Measurements from ENCODE around the gene GUCY2F.

Gene GUCY2F

DNA sequence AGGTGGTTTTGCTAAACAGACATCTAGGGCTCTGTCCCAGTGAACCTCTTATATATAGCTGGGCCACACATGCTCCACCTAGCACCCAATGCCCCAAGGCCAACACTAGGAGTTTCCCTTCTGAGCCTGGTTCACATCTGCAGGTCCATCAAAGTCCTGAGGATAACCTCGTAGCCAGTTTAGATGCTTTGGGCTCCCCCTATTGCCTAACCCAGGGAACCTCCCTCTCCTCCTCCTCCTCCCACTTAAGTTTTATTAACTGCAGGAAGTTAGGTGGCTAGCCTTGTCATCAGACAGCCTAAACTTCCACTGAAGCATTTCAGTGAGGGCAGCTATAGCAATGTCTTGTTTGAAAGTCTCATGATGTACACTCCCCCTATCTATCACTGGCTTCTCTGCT is 88.0 kb downstream of the GUCY2F start:
- DNase-seq (ENCODE audit: low read depth in 2 of 2), result no peak

DNA sequence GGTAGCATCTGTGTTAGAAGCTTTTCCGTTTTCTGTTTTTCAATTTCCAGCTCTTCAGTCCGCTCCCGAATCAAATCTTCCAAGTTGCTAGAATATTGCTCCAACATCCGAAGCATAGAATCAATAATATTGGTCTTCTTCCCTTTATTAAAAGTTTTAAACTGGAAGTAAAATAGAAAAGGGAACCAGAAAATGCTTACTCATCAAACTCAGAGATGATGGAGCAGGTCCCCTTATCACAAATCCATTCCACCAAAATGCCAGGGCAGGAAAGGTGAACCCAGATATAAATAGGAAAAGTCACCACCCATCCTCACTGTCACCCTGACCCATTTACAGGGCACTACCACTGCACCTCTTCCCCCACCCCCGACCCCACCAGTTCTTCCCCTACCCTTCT is 89.0 kb downstream of the GUCY2F start:
- DNase-seq (ENCODE audit: low read depth in 2 of 2), result no peak

GRCh38 chrX:109390556-109390955 is 91.3 kb downstream of the GUCY2F start:
- no peak for DNase-seq (ENCODE audit: low read depth in 2 of 2)

DNA sequence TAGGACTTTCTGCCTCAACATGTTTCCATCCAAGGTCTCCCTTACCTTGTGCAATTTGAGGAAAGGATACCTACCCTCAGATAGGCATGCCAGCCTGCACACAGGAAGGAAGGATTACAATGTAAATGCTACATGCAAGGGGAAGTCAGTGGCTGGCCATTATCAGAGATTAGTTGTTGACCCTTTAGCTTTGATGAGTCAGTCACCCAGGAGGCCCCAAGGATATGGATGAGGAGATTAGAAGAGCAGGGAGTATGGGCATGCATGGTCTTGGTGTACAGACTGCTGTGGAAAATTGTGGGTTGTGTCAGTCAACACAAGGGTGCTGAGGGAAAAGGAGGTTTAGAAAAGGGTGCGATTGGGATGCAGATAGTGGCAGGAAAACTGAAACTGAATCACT is 92.0 kb downstream of the GUCY2F start:
- DNase-seq (ENCODE audit: low read depth in 2 of 2), result no peak

- no peak for DNase-seq (ENCODE audit: low read depth in 2 of 2)
Measured at GRCh38 chrX:109384699-109385098, 97.2 kb downstream of the GUCY2F start.

DNA sequence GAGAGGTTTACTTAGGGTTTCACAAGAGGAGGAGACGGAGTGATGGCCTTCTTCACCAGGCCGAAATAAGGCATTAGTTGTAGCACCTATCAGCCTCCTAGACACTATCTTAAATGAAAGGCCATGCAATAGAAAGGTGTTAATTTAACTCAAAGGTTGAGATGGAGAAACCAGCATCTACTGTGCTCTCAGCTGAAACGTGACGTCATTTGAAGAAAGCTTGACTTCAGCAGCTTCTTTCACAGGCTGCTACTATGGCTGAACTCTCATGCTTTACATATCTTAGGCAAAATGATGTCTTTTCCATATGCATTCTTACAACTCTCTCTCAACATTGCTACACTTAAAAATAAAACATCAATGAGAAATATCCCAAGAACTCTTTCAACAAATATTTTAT is 99.6 kb downstream of the GUCY2F start:
- no peak for DNase-seq (ENCODE audit: low read depth in 2 of 2)

GRCh38 chrX:109378281-109378680 is 103.6 kb downstream of the GUCY2F start:
- DNase-seq (ENCODE audit: low read depth in 2 of 2), result no peak

DNA sequence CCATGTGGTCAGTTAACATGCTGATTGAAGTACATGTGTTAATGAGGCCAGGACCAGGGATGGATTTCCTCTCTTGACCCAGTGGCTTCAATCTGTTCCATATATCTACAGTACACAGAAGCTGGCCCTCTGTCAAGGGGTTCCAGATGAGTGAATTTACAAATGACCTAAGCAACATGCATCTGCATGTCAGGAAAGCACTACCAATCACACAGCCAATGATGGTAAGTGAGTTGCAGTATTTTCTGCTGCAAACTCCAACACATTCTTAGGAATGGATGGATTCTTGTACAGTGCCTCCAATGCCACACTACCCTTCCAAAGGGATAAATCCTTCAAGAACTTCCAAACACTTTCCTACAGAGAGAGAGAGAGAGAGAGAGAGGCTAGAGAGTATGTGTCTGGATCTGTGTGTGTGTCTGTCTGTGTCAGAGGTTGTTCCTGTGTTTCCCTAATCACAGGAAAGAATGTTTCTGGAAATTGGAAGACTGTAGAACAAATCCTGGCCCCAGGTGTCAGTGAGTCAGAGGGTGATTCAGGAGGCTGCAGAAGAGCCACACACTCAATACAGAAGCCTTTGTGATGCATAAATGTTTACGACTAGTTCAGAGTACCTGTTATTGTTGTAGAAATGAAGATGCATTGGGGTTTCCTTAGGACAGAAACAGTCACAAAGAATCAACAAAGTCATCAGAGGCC is 107.5 kb downstream of the GUCY2F start:
- no peak for DNase-seq (ENCODE audit: low read depth in 2 of 2)

DNA sequence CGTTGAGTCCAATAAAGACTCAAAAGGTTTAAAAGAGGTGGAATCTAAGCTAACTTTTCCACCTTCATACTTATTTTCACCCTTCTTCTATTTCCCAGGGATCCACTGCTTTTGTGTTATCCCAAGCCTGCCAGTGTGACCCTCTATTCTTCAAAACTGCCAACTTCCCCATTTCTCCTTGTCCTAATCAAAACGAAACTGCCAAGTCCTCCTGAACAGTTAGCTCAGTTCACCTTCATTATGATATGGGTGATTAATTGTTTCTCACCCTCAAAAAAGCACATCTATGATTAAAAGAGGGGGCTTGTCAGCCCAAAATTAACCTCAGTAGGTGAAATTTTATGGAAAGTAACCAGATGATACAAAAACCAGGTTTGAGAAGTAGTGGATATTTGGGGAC is 108.4 kb downstream of the GUCY2F start:
- no peak for DNase-seq (ENCODE audit: low read depth in 2 of 2)

DNA sequence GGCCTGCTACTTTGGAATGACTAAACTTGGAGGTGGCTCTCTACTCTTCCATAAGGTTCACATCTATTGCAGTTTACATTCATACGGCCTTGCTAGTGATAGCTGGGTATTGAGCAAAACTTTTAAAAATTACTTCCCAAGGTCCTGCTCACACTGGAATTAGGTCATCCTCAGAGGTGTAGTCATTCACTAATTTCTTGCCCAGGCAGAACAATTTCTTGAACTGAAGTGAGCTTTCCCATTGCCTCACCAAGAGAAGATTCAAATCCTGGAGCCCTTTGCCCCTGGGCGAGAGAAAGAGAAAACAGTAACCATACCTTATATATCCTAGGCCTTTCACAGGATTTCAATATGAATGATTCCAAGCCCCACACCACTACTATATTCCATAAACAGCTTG is 109.2 kb downstream of the GUCY2F start:
- no peak for DNase-seq (ENCODE audit: low read depth in 2 of 2)

DNA sequence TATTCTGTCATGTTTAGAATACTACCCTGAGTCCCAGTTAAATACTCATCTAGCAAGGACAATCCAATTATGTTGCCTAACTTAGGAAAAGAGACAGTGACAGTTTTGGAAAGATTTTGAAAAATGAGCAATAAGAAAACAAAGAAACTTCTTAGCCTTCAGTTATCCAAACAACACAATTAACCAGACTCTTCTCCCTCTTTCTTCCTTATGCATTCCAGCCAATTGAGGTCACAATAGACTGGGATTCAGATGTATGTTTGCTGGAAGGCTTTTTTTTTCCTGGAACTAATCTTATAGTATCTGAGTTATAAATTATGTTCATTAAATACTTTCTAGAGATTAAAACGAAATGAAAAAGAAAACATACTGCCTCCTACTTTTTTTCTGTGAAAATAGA is 109.6 kb downstream of the GUCY2F start:
- no peak for DNase-seq (ENCODE audit: low read depth in 2 of 2)

GRCh38 chrX:109362101-109362500 is 119.8 kb downstream of the GUCY2F start:
- no peak for DNase-seq (ENCODE audit: low read depth in 2 of 2)

- DNase-seq (ENCODE audit: low read depth in 2 of 2), result no peak
Measured at GRCh38 chrX:109360301-109360700, 121.6 kb downstream of the GUCY2F start.

DNA sequence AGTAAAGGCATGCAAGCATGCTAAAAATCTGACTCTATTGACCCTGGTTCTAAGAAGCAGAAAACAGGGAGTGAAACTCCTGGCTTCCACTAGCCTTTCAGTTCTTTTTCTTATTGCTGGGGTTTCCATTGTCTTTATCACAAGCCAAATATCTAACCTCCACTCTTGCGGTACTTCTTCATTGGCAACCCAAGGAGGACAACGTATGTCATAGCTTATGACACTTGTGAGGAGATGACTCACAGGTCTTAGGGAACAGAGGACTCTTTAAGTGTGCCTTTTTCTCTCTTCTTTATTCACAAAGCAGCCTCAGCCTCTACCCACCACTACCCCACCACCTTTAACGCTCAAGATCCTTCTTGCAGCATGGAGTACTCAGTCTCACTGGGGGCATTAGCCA is 124.2 kb downstream of the GUCY2F start:
- DNase-seq (ENCODE audit: low read depth in 2 of 2), result no peak

DNA sequence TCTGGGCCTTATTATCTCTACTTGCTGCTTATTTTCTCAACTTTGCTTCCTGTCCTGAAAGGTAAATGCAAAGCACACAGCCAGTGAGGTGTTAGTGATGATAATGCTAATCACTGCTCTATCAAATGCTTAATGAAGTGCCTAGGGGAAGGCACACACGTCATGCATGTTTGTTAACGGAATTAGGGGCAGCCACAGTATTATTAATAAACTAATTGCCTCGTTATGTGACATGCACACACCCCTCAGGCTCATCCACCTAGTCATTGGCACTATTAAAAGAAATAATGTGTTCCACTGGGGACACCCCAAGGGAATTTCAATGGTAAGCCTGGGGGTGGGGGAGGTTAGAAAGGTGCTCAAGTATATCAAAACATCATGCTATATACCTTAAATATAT is 125.2 kb downstream of the GUCY2F start:
- no peak for DNase-seq (ENCODE audit: low read depth in 2 of 2)

GRCh38 chrX:109352066-109352588 is 129.8 kb downstream of the GUCY2F start:
- no peak for DNase-seq (ENCODE audit: low read depth in 2 of 2)

DNA sequence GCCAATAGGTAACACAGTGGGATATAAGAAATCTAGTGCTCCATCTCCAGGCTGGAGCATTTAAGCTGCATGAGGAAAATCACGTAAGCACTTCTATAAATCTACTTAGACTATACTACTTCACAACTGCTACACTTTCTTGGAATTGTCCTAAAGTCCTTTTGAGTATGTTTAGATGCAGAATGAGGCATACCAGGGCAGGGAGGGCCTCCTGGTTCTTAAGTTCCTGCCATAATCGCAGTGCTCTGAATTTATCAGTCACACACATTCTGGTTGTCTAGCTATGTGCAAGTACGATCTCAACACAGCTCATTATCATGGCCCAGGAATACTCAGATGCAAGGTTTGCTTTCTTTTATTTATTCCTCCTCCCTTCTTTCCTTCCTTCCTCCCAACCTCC is 130.3 kb downstream of the GUCY2F start:
- DNase-seq (ENCODE audit: low read depth in 2 of 2), result no peak

GRCh38 chrX:109350551-109350950 is 131.3 kb downstream of the GUCY2F start:
- no peak for DNase-seq (ENCODE audit: low read depth in 2 of 2)

GRCh38 chrX:109350051-109350450 is 131.8 kb downstream of the GUCY2F start:
- no peak for DNase-seq (ENCODE audit: low read depth in 2 of 2)

DNA sequence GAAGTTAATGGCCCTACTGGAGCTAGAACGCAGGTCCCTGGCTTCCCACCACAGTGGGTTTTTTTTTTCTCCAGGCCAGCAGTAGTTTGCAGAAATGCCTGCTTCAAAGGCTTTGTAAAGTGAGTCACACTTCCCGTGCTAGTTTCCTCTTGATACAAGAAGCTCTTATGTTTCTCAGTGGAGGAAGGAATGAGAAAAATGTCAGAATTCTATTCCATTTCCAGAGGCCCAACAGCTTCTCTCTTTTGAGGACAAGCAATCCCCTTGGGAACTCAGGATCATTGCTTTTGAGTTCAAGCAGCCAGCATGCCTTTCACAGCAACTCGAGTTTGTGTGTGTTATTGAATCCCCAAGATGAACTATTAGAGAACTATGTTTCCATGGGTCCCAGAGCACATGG is 134.3 kb downstream of the GUCY2F start:
- DNase-seq (ENCODE audit: low read depth in 2 of 2), result no peak

- DNase-seq (ENCODE audit: low read depth in 2 of 2), result no peak
Measured at GRCh38 chrX:109346491-109346890, 135.4 kb downstream of the GUCY2F start.

GRCh38 chrX:109345856-109346255 is 136.0 kb downstream of the GUCY2F start:
- DNase-seq (ENCODE audit: low read depth in 2 of 2), result no peak

DNA sequence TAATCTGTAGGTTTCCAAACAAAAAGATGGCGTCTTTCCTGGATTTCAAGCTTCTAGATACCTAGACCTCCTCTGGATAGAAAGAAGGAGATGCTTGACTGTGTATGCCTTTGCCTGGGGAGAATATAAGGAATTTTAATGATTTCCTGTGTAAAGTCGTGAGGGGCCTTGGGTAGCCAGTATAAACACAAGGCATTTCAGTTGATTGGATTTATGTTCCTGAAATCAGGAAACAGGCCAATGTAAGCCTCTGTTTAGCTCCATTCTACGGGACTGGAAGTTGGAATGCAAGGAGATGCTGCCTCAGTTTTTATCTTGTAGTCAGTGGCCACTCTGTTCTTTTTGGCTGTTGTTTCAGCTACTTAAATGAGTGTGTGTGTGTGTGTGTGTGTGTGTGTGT is 137.2 kb downstream of the GUCY2F start:
- DNase-seq (ENCODE audit: low read depth in 2 of 2), result no peak

DNA sequence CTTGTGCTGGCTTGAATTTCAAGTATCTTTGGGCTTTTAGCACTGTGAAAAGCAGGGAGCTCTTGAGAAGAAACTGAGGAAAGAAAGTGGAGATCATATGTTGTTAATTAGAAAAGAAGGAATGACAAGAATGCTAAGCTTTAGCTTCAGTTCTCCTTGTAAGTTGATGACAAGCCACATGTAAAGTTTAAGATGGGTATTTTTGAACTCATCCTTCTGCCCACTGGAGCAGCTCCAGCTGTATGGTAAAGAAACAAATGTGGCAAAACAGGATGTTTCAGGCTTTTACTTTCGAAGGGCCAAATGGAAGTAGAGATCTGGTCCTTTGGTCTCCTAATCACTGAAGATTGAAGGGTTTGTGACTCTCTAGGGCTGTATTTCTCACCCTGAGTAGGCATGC is 137.8 kb downstream of the GUCY2F start:
- DNase-seq (ENCODE audit: low read depth in 2 of 2), result no peak

Measured in activated CD8-positive, alpha-beta memory T cell treated with anti-CD3 and anti-CD28 coated beads for 4 hours (primary cell).